Testis (tissue), 2 donors: ENCODE data around the gene HACD1.

Experiments used
- CTCF ChIP-seq, 3 experiments: fragments of 450-650 bp in 2 of 3; fragments of 200-600 bp in 1 of 3; sonication (generic) in 1 of 3; IDR thresholded peaks; one replicate each; pipeline ENCODE4 v1.5.1; 2016 to 2019; ENCODE audit warnings: antibody characterized with exemption in 3 of 3, mild to moderate bottlenecking in 2 of 3, moderate library complexity in 1 of 3
- POLR2A ChIP-seq: fragments of 450-650 bp; IDR thresholded peaks from one replicate; pipeline ENCODE4 v1.6.1; 2017; ENCODE audit warnings: antibody characterized with exemption, mild to moderate bottlenecking, moderate library complexity

GRCh38 chr10:17585016-17585415, 32.2 kb downstream of the HACD1 start:
- TF ChIP-seq POLR2A: no peak
- TF ChIP-seq CTCF (IDR thresholded peaks at IDR 0.05): no peak
